HG03064 (cell line): ENCODE data around the gene MAN1B1.

ENCODE experiments used
- ATAC-seq: cut with Tn5 transposase; IDR thresholded peaks from one replicate; pipeline ENCODE4 v1.9.1; 2021; ENCODE audit warnings: low read depth; ENCODE audit not compliant: unreplicated experiment

The MAN1B1 gene

GRCh38 chr9:137086531-137087408, at the start of gene MAN1B1:
MAN1B1 (plus strand) TSS chr9:137086985; CDS start chr9:137087000, 15 bp downstream.
- ATAC-seq: peak; percentile 75

- no peak for ATAC-seq
Measured at GRCh38 chr9:137037035-137037434, 49.8 kb upstream of the MAN1B1 start.

- no peak for ATAC-seq
Measured at GRCh38 chr9:137037483-137037882, 49.3 kb upstream of the MAN1B1 start.

DNA sequence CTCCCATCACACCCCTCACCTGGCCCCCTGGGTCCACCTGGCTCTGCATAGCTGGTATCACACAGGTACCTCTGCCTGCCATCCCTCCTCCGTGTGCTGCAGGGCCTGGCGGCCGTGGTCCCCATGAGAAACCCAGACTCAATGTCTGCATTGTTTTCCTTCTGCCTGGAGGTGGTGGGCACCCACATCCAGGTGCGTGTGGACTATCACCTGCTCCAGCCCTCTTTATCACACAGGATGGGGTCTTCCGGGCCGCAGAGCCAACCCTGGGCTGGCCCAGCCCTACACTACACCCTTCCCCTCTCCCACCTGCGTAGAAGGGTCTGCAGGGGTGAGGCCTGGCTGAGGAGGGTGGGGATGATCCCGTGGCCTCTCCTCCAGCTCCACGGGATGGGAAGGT, 47.9 kb upstream of the MAN1B1 start:
- no peak for ATAC-seq

DNA sequence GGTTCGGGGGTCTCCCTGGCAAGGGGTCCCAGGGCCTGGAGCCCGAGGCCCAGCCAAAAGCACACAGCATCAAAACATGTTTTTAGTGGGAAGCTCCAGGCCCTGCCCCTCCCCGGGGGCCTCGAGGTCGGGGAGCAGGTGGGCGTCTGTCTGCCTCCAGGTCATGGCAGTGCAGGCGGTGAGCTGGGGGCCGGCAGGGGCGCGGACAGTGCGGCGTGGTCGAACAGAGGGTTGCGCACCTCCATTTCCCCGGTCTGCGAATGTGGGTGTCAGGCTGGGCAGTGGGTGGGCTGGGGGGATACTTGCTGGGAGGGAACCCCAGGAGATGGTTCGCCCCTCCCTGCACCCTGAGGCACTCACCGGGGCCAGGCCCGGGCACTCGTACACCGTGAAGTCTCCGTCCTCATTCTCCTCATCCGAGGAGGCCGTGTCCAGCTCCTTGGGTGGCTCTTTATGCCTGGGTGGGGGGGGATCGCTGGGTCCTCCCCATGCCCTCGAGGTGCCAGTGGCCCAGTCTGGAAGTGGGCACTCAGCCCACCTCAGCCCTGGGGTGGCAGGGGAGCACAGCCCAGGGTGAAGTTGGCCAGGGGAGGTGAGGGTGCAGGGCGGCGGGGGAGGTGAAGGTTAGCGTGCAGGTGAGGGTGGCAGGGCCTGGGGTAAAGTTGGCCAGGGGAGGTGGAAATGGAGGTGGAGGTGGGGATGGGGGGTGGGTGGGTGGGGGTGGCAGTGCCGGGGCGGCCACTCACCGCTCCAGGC, 47.0 kb upstream of the MAN1B1 start:
- no peak for ATAC-seq

DNA sequence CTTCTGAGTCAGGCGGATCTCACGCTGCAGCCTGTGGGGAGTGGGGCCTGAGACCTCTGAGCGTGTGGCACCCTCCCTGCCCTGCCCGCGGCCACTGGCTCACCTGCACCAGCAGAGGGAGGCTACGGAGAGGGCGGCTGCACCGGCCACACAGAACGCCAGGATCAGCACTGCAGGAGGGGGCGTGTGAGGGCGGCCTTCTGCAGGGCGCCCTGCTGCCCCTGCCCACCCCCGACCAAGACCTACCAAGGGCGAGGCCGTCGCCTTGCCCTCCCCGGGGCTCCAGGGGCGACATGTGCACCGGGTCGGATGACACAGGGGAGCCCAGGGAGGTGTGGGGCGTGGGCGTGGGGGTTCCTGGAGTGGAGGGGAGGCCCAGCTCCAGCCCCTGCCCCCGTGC, 46.2 kb upstream of the MAN1B1 start:
- ATAC-seq: no peak

DNA sequence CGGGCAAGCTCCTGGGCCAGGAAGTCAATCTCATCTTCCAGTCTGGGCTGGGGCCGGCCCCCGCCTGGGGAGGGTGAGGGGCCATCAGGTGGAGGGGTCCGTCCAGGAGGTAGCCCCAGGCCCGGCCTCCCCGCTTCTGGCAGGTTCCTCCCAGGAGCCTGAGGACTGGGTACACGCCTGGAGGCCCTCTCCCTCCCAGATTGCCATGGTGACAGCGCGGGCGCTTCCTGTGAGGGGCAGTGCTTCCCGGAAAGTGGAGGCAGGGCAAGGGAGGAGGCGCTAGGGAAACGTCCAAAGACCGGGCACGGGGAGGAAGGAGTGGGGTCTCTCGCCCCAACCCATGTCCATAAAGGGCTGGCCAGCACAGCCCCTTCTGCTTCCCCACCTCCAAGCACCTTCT, 45.7 kb upstream of the MAN1B1 start:
- no peak for ATAC-seq

DNA sequence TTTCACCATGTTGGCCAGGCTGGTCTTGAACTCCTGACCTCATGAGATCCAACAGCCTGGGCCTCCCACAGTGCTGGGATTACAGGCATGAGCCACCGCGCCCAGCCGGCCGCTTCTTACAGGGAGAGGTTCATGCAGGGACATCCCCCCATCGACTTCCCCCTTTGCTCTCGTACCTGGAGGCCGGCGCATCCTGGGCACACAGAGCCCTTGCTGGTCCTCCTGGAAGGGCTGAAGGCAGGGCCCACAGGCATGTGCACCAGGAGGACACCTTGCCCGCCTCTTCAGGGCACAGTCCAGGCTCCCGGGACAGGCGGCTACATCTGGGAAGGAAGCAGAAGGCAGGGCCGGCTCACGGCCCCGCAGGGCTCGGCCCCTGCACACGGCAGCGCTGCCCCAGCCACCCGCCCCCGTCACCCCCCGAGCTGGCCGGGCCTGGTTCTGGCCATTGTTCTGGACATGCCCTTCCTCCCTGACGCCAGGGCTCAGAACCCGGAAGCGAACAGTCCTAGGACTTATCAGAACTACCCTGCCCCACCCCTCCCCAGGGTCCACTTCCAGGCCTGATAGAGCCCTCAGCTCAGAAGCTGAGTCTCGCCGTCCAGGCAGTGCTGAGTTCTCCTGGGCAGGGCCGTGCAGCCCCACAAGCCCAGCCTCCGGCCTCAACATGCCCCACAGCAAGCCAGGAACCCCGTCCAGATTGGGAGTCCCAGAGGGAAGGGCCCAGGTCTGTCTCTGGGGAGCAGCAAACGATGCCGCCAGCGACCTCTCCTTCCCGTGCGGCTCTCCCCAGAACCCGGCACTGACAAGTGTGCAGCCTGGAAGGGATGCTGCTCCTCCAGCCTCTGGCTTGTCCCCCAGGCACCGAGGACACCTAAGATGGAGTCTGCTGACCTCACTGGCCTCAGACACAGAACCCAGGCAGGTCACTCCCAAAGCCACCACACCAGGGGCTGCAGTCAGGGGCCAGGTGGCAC, 43.7 kb upstream of the MAN1B1 start:
- no peak for ATAC-seq

- ATAC-seq: no peak
Measured at GRCh38 chr9:137044037-137044436, 42.7 kb upstream of the MAN1B1 start.

DNA sequence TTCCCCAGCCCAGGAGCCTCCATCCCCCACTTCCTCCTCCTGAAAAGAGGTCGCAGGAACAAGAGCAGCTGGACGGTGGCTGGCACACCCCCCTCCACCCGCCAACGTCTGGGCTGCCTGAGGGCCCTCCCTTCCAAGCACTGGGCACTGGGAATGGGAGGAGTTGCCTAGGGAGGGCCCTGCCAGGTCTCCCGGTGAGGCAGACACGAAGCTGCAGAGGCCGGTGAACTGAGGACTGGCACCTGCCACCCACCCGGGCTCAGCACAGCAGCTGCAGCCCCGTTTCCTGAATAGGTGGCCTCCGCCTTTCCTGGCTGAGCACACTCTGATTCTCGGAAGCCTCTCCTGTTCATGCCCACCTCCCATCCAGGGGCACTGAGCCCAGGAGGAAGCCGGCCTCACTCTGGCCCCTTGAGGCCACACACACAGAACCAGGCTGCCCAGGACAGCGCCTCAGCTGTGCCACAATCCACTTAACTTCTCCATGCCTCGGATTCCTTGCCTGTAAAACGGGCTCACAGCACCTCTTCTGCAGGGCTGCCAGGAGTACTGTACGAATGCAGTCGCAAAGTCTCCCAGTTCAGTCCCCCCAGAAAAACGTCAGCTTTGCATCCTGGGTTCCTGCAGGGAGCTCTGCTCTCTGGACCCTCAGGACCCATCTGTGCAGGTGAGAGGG, 42.1 kb upstream of the MAN1B1 start:
- no peak for ATAC-seq

- ATAC-seq: no peak
Measured at GRCh38 chr9:137045294-137046087, 41.3 kb upstream of the MAN1B1 start.

- no peak for ATAC-seq
Measured at GRCh38 chr9:137046088-137046787, 40.5 kb upstream of the MAN1B1 start, which contains the start of gene NPDC1. NPDC1 (minus strand) TSS chr9:137046177; CDS start chr9:137045989, 188 bp downstream.

- no peak for ATAC-seq
Measured at GRCh38 chr9:137048655-137049543, 37.9 kb upstream of the MAN1B1 start.

DNA sequence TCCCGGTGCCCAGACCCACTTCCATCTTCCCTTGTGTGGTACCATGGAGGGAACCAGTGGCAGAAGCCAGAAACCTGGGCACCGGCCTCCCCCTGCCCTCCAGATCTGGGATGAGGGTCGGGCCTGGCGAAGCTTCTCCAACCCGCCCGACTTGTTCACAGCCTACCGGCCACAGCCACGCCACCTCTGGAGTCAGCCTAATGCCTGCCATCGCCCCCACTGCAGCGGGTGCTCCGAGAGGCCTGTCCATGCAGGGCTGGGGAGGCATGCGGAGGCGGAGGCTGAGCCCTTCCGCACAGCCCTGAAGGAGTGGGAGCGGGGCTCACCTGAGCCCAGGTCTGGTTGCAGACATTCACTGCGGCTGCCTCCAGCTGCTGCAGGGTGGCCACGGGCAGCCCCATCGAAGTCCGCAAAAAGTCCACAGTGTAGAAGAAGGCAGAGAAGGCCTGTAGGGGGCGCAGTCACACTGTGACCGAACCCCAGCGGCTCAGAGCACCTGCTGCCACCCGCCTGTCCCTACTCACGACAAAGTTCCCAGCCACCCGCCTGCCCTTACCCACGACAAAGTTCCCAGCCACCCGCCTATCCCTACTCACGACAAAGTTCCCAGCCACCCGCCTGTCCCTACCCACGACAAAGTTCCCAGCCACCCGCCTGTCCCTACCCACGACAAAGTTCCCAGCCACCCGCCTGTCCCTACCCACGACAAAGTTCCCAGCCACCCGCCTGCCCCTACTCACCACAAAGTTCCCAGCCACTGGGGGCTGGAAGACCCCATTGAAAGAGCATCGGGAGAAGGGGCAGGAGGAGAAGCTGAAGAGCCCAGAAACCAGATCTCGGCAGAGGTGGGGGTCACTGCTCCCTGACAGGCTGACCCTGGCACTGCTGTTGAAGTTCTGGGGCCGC, 37.0 kb upstream of the MAN1B1 start:
- no peak for ATAC-seq

- ATAC-seq: no peak
Measured at GRCh38 chr9:137050570-137050969, 36.2 kb upstream of the MAN1B1 start.

DNA sequence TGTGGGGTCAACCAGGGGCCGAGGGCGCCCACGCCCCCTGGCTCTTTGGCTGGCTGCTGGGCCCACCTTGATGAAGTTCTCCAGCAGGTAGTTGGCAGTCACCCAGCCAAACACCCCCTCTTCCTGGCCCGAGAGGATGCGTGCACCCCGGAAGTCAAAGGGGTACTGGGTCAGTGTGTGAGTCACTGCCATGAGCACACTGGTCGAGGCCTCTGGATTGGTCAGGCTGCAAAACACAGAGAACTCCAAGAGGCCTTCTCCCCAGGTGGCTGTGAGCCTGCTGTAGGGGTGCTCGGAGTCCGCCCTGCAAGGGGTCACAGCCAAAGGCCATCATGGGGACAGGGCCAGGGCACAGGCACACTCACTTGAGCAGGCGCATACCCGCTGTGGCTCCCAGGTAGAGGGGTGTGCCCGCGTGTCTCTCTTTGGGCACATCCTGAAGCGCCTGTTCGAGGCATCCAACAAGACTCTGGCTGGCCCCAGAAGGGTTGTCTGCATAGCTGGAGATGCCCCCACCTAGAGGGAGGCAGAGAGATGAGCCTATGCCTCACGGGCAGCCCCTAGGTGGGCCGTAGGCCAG, 35.5 kb upstream of the MAN1B1 start:
- no peak for ATAC-seq
